A673 (cell line): ENCODE data around the gene PTPN20.
"Not testable (repeated sequence)": the region's sequence is repeated elsewhere in the genome, so short reads cannot be mapped to it uniquely, and the experiment has no call there.

Experiments used
- CTCF ChIP-seq: fragments of 300-800, 200-600 bp; sonication (generic); conservative IDR thresholded peaks from 2 replicates; pipeline ENCODE4 v1.5.1; 2017; ENCODE audit warnings: low read depth, mild to moderate bottlenecking, antibody characterized with exemption, low read length, moderate library complexity, mixed read lengths
- EZH2 ChIP-seq: fragments of 200-600 bp; sonication (generic); IDR thresholded peaks from 2 replicates; pipeline ENCODE4 v1.6.1; 2017; ENCODE audit warnings: borderline replicate concordance, low read depth, mild to moderate bottlenecking, mixed read lengths, antibody characterized with exemption, low read length; ENCODE audit not compliant: poor library complexity, severe bottlenecking

- TF ChIP-seq CTCF, EZH2: not testable (repeated sequence)
These were observed 3.8 kb upstream of the PTPN20 start for GRCh38 chr10:46907185-46908117.
